NCI-H1694 (cell line): ENCODE data around the gene ACTN1.

Source experiments
- DNase-seq: peaks from one replicate; lab custom pipeline; 2025; lab: John Stamatoyannopoulos, UW

ACTN1 gene

GRCh38 chr14:68916358-68916941 is 62.7 kb downstream of the ACTN1 start:
- no peak for DNase-seq

GRCh38 chr14:68913516-68913915 is 65.6 kb downstream of the ACTN1 start:
- no peak for DNase-seq

DNA sequence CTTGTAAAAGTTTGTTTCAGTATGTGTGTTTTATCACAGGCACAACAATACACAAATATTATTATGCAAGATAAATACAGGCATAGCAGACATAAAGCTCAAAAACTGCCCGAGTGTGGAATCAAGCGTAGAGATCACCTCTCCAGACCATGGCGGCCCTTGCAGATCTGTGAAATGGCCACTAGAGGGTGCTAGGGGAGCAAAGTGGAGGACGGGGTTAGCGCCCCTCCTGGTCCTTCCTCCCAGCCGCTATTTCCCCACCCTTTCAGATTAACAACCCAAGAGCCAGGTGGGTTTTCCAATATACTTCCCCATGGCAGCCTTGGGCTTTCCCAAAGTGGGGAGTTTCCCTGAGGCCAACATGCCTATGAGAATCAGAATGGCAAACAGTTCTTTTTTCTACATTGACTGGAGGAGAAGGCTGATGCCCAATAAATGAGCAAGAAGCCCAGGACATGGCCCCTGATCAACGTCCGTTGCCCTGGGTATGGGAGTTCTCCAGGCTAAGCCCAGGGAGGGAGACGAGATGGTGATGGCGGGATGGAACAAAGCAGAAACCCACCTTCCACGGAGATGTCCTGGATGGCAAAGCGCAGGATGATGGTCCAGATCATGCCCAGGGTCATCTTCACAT is 67.4 kb downstream of the ACTN1 start:
- peak; percentile 94 for DNase-seq

GRCh38 chr14:68910540-68910939 is 68.6 kb downstream of the ACTN1 start:
- DNase-seq = no peak

- DNase-seq = no peak
Observed at GRCh38 chr14:68908803-68909202, 70.3 kb downstream of the ACTN1 start.

GRCh38 chr14:68908201-68908600 is 70.9 kb downstream of the ACTN1 start:
- DNase-seq = no peak

- DNase-seq = no peak
Observed at GRCh38 chr14:68906439-68906838, 72.7 kb downstream of the ACTN1 start.

GRCh38 chr14:68905107-68905895 is 73.8 kb downstream of the ACTN1 start:
- no peak for DNase-seq

DNA sequence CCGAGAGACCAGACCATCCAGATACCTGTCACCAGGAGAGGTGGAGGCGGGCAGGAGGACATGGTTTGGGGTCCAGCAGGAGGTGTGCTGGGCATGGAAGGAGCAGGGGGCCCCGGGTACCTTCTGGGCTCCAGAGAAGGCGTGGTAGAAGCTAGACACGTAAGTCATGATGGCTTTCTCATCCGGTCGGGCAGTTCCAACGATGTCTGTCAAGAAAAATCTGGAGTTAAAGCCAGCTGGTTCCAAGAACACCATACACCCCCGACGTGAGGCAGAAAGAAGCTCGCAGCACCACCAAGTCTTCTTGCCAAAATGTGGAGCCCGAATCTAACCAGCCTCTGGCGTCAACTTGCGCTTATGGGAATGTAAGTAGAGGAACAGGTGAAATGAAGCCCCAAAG is 76.7 kb downstream of the ACTN1 start:
- no peak for DNase-seq

DNA sequence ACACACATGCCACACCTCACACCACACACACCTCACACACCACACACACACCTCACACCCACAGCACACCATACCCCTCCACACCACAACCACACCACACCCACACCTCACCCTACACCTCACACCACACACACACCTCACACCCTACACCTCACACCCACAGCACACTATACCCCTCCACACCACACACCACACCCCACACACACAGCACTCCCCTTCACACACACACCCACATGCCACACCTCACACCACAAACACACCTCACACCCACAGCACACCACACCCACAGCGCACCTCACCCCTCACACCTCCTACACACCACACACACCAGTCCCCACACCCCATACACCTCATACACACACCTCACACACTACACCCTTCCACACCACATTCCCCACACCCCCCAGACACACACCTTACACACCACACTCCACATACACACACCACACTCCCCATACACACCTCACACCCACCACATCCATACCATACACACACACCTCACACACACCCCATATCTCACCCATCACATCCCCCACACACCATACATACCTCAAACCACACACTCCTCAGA is 80.0 kb downstream of the ACTN1 start:
- DNase-seq = no peak

DNA sequence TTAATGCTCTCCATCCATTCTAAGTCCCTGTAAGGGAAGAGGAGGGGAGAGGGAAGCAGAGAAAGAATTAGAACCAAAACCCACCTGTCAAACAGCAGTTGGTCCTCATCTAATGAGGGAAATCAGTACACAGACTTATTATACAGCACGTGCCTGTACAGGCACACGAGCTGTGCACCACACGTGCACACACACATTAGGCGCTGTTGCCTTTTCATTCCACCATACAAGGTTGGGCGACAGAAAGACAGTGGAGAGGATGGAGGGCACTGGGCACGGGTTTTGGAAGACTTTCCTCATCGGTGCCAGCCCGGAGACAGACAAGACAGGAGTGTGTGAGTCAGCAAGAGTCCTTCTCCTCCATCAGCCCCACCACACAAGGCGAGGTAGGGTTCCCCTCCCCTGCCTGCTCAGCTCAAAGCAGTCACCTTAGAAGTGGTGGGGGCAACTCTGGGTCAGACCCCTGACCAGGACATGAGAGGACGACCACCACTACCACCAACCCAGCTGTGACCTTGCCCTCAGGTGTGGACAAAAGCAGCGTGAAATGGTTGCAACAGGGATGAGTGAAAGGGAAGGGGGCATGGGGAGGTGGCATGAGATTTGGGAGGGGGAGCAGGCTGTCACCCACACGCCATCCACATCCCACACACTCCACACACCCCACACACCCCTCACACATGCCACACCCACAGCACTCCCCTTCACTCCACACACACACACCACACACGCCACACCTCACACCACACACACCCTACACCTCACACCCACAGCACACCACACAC is 80.7 kb downstream of the ACTN1 start:
- no peak for DNase-seq

DNA sequence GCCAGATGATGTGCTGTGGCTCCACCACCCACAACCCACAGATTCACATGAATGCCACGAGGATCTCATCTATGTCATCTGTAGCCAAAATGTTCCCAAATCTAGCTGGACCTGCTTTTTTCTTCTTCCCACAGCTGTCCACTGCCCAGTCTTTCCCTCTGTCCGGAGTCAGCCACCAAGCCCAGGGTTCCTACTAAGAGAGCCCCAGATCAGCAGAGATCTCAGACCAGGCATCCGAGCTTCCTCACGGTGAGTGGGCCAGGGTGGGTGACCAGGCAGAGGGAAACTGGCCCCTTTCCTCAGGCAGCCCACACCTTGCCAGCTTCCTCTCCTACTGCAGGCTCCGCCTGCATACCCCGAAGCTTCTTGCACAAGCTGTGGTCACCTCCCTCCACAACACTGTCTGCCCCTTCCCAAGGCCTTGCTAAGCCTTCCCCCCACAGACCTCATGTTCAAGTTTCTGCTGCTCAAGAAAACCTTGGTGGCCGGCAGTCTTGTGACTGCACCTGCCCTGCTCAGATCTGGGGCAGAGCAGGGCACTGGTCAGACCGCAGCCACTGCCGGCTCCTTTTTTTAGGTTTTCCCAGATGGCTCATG is 81.4 kb downstream of the ACTN1 start:
- no peak for DNase-seq

DNA sequence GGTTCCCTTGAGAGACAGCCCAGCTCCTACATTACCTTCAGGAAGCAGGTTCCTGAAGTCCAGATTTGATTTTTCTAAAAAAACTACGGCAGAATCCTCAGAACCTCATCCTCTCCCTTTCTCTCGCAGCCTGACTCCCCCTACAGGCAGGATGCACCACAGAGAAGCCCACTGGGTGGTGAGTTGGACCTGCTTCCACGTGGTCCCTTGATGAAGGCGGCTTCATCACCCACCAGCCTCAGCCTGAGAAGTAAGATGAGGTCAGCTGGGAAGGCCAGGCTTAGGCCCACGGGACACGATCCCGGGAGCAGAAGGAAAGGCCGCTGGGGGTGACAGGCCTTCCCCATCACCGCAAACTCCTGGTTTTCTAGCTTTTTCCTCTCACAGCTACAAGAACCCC is 83.0 kb downstream of the ACTN1 start:
- no peak for DNase-seq

DNA sequence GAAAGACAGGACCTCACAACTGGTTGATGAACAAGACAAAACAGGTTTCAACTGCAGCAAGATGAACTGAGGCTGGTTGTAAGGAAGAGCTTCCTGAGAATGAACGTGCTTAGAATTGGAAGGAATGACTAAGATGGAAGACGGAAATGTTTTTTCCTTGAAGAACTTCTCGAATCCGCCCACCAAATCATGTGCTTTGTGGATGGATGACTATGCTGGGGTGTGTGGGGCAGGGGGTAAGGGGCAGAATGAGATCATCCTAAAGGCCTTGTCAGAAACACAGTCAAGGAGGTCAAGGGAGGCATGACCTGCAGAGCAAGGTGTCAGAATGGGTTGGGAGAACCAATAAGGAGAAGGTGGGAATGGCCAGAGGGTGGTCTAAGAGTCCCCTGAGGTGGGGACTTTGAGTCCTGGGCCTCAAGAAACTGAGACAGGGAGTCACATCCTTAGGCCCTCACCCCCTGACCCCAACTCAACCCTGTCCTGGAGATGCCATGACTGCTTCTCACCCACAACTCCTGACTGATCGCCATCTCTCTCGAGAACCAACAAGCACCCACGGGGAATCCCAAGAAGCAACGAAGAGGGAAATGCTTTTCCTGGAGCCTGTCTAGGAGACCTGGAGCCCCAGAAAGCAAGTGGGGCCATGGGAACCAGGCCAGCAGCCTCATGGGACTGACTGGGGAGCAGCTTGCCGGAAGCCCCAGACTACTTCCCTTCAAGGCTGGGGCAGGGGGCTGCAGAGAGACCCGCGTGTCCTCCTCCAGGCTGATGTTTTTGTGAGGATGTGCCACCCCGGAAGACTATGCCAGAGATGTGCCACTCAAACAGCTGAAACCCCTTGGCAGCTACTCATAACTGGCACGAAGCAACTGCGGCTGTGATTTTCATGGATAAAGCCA is 84.0 kb downstream of the ACTN1 start:
- DNase-seq = no peak

GRCh38 chr14:68894123-68894522 is 85.0 kb downstream of the ACTN1 start:
- no peak for DNase-seq

DNA sequence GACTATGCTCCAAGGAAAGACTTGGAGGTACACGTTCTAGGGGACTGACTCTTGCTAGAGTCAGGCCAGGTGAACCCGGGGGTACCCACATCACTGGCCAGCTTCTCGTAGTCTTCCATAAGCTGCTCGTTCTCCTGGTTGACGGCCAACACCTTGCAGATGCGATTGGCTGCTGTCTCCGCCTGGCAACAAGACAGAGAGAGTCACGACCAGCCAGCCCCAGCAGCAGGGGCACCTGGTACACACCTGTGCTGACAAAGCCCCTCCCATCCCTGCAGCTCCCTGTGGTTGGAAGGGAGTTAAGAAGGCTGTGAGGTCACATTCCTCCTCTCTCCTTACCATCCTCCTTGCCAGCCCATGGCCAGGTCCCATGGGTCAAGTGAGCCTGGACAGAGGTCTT is 85.5 kb downstream of the ACTN1 start:
- no peak for DNase-seq

GRCh38 chr14:68892961-68893360 is 86.1 kb downstream of the ACTN1 start:
- DNase-seq = no peak

- DNase-seq = no peak
Observed at GRCh38 chr14:68891851-68892660, 87.0 kb downstream of the ACTN1 start.

- DNase-seq = no peak
Observed at GRCh38 chr14:68890173-68890931, 88.8 kb downstream of the ACTN1 start.
